Activated CD8-positive, alpha-beta memory T cell treated with anti-CD3 and anti-CD28 coated beads, Interleukin-2, amount 50 U/mL, for 1 hour (primary cell): ENCODE data around the gene SETBP1.

Experiments
- DNase-seq: peaks from one replicate; pipeline ENCODE4 v3.0.0-alpha.2; 2020; ENCODE audit errors: extremely low read depth

Gene SETBP1

DNA sequence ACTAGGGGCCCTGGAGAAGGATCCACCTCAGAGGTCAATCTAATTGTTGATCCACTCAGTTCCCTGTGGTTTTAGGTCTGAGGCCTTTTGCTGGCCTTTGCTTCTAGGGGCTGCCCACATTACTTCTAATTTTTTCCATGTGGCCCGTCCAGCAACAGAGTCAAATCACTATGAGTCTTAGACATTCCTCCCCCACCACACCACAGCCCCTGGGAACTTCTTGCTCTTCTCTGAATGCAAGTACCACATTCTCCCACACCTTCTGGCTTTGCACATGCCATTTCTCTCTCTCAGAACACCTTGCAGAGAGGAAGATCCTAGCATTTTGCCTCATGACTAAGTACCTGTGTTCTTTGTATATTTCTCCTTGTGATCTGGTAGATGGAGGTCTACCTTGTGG lies 286.9 kb downstream of the SETBP1 start:
- DNase-seq = no peak

DNA sequence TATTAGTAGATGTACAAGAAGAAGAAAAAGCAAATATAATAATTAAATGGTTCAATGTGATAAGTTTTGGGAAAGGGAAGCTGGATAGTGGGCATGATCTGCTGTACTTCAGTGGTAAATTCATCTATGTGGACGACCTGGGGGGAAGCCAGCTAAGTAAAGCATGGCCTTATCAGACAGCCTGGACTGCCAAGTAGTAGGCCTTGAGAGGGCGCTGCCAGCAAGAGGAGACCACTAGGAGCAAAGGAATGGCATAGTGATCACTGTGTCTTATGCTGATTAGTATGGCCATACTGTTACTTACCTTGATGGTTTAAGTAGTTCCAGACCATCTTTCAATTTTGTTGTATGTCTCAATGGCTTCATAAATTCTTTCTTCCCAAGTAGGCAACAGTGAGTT lies 287.6 kb downstream of the SETBP1 start:
- no peak for DNase-seq

DNA sequence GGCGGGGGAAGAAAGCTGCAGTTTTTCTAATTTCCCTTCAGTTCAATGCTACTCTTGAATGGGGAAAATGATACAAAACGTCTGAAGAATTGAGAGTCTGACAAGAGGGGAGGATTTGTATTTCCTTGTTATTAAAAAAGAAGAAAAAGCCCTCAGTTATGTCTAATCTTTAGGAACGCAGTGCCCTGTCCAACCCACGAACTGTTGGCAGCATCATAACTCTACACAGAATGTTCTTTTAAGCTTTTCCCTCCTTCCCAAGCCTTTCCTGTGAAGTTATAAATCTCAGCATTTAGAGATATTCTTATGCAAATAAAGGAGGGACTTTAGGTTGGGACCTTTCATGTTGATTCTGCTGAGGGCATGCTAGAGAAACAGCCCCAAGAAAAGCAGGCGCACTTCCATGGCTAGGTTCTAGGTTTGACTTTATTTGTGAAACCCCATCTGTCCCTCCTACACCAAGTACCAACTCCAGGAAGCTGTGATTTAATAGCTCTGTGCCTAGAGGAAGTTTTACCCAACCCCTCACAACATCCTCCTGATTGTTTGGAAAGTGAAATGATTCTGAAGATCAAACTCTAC lies 288.6 kb downstream of the SETBP1 start:
- DNase-seq = no peak

DNA sequence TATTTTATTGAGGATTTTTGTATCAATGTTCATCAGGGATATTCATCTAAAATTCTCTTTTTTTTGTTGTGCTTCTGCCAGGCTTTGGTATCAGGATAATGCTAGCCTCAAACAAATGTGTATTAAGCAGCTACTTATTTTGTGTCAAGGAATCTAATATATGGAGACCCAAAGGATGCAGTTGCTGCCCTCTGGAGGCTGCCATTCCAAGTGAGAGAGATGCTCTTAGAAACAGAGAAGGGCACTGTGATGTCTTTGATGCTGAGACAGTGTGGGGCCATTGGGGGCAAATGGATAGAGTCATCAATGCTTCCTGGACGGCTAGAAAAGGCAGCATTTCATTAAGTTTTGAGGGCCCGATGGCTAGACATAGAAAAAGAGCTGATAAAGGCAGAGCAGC lies 292.6 kb downstream of the SETBP1 start:
- no peak for DNase-seq

DNA sequence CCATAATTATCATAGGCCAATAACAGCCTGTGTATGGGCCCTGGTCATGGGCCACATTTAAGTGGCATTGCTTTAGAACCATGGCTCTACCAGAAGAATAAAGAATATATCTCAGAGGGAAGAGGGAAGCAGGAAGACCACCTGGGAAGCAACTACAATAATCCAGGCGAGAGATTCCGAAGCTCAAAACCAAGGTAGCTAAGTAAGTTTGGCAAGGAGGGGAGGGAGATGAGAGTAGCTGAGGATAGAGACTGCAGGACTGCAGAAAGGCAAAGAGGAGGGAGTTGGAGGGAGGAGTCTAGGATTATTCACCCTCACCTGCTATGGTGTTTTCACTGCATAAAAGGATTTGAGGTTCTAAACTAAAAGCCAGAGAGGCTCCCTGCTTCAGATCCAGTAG lies 293.5 kb downstream of the SETBP1 start:
- no peak for DNase-seq

DNA sequence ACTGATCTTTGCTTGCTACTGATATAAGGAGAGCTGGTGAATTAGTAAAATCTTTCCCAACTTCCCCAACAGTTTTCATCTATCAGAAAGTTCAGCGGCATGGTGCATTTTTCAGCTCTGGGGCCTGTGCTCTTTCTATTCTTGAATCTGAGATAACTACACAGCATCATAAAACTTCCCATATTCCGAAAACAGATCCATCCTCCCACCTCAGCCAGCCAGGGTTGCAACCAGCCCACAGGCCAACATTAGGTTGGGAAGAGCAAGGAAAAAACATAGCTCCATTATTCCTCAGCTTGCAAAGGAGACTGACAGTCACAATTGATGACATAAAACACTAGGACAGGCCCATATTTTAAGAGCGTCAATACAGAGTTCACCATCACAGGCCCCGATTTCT lies 297.2 kb downstream of the SETBP1 start:
- DNase-seq = no peak

DNA sequence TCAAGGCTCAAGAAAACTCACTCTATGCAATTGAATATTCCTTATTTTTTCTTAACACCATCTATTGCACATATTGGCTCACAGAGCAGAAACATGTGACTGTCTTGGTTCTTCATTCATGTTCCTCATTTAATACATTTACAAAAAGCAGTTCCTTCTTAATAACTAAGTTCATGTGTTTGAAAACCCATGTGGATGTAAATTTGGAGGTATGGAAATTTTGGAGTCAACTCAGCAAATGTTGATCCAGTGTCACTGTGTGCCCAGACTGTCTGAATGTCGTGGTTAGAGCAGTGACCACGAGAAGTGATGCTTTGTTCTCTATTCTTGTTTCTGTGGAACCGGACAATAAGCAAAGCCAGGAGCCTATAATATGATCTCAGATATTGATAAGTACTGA lies 299.1 kb downstream of the SETBP1 start:
- DNase-seq = no peak

DNA sequence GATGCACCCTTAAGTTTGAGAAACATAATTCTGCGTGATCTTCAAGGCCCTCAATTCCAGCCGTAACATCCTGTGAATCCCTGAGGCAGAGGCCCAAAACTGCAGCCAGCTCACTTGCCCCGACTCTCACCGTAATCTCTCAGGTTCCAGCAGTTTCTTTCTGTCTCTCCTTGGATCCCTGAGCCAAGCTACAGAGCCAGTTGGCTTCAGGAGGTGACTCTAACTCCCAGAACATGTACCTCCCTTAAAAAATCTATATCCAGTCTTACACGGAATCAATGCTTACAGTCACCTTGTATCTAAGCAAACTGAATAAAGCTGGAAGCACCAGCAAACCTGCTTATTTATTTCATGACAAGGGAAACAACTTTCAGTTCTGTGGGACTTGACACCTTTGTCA lies 300.4 kb downstream of the SETBP1 start:
- DNase-seq = no peak

DNA sequence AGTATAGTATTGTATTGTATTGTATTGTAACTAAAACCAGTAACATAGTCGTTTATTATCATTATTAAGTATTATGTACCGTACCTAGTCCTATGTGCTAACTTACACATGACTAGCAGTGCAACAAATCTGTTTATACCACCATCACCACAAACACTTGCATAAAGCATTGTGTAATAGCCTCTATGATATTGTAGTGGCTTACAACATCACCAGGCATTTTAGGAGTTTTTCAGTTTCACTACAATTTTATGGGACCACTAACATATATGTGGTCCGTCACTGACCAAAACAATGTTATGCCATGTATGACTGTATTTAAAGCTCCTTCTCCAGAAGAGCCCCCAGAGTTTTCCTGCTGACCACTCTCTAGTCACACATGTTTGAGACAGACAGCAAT lies 306.2 kb downstream of the SETBP1 start:
- no peak for DNase-seq

DNA sequence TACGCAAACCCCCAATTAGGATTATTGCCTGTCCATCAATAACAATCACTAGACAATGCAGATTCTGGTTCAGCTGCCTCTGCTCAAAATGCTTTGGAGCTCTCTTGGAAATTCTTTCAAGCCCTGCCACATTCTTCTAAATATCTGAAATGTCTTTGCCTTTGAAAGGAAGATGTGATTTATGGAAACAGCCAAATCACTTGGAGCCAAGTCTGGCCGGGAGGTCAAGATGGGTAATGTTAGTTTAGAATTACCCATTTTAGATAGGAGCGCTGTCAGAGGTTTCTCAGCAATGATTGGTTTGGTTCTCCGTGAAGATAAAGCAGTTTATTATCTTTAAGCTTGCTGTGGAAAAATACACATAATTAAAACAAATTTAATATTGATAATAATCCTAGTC lies 306.7 kb downstream of the SETBP1 start:
- DNase-seq = no peak

DNA sequence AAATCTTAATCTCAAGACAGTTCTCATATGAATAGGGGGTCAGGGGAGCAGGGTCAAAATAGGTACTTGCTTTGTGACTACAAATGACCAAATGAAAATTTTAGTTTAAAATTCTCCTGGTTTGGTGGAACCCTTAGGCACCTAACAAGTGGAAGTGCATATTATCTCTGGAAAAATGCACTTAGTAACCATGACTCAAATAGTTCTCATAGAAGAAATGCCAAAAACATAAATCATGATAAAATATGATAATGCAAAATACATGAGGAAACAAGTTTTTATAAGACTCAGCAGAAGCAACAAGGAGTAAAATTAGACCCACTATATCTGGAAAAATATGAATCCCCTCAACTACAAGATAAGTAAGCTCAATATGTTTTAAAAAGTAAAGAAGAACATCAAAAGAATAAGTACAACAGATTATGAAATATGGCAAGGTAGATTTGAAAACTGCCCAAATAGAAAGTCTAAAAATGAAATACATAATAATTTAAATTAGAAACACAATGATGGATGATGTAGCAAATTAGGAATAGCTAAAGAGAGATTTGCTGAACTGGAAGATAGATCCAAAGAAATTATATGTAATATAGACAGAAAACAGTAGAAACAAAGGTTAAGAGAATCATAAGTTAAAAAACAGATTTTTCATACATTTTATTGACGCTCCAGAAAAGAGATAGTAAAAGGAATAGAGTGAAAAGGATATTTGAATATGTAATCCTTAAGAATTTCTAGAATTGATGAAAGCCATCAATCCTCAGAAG lies 308.3 kb downstream of the SETBP1 start:
- no peak for DNase-seq

DNA sequence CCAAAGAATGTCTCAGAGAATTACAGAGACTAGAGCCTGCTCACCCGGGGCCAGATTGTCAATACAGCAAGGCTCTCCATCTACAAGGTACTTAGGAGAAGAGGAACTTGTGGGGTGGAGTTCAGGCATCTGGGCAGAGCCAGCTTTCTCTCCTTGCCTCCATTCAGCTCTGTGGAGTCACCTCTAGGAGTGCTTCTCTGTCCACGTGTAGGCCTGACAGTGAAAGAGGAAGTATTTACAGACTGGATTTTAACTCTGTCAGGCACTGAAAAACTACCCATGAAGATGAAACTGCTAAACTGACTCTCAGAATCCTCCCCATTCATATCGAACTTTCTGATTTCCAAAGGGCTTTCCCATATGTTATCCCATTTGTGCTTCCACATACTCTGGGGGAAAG lies 315.6 kb downstream of the SETBP1 start:
- DNase-seq = no peak

DNA sequence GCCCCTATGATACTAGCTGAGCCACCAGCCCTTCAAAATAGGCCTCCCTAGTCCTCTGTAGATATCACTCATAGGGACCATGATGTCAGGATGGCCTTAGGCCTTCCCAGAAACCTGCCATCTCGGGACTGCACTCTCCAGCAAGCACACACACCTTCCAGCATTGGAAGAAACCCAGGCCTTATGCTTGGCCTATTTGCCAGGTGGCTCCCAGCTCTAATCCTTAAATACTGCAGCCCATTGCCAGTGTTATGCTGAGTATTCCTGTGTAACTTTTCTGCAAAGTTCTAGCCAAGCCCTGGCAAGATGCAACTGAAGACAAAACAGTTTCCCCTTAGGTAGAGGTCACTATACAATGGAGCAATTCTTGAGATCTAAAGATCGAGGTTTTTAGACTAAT lies 316.5 kb downstream of the SETBP1 start:
- DNase-seq = no peak

DNA sequence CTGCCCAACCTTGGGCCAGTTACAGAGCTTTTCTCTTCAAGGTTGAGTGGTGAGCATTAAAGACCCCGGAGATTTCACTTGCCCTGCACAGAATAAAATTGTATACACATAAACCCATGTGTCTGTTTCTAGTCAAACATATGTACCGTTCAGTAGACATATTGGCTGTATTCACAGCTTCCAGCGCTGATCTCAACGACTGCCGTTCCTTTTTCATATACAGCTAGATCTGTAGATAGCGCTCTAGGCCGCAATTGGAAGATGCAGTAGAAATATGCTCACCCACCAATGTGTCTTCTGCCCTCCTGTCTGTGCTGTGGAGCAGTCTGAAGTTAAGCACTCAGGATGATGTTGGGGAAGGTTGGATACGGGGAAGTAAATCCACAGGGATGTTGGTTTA lies 317.7 kb downstream of the SETBP1 start:
- no peak for DNase-seq

DNA sequence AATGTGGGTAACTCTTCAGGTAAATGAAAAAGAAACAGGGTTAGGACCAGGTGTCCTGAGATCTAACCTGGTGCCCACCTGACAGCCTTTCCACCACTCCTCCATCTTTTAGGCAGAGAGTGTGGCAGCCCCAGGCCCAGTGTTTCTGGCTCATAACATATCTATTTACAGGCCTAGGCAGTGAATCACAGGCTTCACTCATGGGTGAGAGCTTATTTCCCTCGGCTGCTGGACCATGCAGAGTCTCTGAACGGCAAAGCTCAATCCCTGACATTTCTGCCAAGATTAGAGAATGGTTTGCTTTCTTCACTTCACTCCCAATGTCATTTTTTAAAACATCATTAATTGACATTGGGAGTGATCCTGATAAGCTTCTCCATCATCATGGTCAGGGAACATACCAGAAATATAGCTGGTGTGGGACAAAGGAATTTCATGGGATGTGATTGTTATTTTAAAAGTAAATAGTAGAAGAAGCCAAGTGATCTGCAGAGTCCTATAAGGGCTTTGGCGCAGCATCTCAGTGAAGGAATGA lies 323.9 kb downstream of the SETBP1 start:
- DNase-seq = no peak

DNA sequence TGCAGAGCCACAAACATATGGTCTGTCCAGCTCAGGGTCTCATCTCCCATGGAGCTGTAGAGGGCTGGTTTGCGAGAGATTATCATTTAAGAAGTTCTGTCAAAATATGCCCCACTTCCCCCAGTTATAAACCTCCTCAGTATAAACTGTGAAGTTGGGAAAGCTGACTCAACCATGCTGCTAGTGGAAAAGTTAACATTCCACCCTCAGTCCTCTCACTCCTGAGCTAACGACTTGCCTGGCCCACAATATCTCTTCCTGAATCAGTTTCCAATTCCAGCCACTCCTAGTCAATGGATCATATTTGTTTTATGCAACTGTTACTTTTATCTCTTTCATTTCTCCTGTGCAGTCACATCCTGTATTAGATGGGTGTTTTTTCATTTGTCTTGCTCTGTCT lies 326.2 kb downstream of the SETBP1 start:
- DNase-seq = no peak

DNA sequence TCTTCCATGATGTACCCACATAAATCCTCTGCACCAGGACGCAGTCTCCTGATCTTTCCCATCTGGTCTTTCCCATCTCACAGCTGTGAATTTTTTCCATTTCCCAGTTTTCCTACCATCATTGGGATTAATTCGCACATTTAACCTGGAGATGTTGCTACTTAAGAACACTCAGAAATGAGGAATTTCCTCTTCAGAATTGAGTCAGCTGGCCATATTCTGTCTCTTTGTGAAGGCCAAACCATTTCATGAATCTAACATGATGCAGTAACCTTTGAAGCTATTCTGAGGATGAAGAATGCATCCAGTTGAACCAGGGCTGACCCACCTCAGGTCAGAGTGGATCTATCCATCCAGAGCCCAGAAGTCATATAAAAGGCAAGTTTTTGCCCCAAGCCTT lies 326.8 kb downstream of the SETBP1 start:
- DNase-seq = no peak

DNA sequence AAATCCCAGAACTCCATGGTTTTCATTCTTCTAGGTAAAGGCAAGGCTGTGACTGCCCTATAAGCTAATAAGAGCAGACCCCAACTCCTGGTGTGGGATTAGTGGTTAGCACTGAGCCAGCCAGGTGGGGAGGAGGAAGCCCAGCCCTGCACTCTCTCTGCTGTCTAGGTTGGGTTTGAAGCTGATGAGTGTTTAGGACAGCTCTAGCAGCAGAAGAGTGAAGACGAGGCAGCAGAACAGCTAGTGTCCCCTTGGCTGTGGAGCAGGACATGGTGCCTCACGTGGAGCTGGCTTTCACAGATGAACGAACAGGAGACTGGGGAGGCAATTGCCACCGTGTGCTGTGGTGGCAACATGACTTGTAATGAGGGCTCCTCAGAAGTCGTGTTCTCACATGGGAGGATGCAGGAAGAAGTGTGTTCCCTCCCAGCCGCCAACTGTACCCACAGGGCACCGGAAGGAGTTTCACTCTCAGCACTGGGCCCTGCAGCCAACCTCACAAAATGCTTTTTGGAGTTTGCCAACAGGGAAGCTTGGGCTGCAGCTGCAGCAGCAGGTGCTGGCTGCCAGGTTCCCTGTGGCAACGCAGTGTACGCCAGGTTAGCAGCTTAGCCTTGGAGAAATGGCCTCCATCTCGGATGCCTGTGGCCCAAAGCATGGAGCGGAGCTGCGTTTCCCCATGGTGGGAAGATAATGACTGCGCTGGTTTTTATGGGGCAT lies 328.2 kb downstream of the SETBP1 start:
- no peak for DNase-seq

DNA sequence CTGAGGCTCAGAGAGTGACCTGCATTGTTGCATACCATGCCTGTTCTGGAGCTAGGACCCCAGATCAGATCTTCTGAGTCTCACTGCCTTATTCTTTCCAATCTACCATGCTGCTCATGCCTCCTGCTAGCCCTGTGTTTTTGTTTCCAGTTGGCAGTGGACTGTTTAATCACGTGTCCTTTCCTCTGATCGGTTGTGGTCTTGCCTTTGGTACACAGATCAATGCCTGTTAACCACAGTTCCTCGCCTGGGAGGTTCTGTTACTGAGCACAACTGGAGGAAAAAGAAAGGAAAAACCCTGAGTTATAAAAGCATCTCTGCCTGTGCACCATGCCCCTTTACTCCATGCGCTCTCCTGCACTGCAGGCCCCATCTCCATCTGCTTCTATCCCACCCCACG lies 329.1 kb downstream of the SETBP1 start:
- no peak for DNase-seq

DNA sequence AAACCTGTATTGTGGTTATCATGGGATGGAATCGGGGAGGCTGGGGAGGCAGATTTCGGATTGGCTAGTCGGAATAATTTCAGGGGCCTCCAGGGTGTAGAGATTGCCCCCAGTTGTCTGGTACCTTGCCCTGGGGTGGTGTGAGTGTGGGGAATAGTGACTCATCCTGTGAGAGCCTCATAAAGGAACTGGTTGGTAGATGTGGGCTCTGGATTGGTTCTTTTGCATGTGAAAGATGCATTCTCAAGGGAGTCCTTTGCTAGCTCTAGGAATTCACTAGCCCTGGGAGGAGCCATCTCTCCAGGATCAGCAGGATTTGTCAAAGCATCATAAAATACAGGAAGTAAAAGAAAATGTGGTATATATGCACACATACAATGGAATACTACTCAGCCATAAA lies 331.6 kb downstream of the SETBP1 start:
- no peak for DNase-seq

DNA sequence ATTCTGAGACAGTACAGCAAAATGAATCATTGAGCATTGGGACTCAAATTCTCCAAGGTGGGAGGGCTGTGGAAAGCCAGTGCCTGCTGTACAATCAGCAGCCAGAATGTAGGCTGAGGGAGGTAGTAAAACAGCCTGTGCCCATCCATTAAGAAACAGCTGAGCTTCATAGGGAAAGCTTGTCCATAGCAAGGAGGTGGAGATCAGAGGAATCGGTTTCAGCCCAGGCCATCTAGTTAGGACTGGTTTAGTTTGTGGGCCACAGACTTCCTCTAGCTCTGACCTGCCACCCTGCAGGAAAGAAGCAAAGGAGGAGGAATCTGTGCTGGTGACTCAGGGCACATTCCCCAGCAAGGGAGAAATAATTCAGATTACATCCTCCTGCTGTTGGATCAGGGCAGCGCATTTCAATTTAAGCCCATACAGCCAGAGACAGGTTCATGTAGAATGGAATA lies 333.4 kb downstream of the SETBP1 start:
- no peak for DNase-seq

DNA sequence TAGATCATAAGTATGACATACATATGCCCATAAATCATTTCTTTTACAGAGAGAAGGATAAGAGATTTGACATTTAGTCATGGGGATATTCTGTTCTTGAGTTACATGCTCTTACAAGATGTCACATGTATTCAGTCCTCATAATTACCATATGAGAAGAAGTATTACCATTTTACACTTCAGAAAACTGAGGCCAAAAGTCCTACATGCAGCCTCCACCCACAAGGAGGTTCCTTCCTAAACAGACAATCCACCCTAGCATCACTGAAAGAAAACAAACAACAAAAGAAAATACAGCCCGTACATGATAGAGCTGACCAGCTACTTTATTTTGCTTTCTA lies 335.1 kb downstream of the SETBP1 start:
- DNase-seq = no peak

DNA sequence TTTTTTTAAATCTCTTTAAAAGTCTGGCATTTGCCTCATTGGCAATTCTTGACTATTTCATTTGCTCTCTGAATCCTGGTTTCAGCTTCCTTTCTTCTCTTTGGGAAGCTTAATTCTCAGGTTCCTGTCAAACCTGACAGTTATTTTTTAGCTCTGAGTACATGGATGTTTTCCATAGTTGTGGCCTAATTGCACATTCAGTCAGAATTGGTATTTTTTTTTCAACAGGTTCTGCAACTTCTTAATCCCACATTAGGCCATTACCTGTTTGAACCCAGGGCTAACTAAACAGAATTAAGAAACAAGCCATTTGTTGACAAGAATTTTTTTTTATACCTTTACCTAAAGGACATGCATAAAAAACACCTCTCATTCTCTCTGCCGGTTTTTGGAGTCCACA lies 338.8 kb downstream of the SETBP1 start:
- DNase-seq = no peak
